ENCODE results near the gene PROM1.

PROM1 gene, protein sequence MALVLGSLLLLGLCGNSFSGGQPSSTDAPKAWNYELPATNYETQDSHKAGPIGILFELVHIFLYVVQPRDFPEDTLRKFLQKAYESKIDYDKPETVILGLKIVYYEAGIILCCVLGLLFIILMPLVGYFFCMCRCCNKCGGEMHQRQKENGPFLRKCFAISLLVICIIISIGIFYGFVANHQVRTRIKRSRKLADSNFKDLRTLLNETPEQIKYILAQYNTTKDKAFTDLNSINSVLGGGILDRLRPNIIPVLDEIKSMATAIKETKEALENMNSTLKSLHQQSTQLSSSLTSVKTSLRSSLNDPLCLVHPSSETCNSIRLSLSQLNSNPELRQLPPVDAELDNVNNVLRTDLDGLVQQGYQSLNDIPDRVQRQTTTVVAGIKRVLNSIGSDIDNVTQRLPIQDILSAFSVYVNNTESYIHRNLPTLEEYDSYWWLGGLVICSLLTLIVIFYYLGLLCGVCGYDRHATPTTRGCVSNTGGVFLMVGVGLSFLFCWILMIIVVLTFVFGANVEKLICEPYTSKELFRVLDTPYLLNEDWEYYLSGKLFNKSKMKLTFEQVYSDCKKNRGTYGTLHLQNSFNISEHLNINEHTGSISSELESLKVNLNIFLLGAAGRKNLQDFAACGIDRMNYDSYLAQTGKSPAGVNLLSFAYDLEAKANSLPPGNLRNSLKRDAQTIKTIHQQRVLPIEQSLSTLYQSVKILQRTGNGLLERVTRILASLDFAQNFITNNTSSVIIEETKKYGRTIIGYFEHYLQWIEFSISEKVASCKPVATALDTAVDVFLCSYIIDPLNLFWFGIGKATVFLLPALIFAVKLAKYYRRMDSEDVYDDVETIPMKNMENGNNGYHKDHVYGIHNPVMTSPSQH

DNA sequence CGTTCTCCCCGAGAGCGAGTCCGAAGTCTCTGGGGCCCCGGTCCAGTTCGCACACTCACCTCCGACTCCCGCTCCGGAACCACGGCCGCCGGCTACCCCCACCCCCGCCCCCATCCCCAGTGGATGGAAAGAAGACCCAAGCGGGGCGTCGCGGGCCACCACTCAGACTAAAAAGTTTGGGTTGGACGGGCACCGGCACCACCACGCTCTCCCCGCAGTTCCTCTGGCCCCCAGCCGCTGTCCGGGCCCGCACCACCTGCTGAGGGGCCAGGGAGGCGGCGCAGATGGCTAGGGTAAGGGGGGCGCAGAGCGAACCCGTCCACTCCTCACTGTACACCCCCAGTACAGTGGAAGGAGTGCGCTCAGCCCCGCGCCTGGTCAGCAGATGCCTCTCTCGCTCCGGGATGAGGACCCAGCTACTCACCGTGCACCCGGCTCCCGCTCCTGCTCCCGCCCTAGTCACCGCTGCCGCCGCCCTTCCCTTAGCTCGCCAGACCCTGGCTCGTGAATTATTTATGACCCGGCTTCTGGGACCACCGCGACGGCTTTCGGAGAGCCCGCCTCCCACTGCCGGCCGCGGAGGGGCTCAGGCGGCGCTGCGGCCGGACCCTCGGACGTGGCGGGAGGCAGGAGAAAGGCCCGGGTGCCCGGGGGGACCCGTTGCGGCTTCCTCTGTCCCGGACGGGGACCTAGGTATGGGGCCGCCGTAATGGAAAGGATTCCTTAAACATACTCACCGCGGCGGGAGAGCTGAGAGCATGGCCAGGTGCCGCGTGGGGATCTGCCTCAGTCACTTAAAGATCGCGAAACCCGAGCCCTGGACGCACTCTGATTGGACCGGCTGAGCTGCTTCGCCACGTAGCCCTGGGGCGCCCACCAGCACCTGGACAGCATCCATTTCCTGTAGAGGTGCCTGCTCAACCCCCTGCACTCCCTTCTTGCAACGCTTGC is at the start of gene PROM1:
TSS of gene PROM1 (minus strand) at position 783 of the 951 bp plus-strand sequence. CDS start 8,117 bp downstream, outside the sequence.
- peak; percentile 83 to 90 for DNase-seq

DNA sequence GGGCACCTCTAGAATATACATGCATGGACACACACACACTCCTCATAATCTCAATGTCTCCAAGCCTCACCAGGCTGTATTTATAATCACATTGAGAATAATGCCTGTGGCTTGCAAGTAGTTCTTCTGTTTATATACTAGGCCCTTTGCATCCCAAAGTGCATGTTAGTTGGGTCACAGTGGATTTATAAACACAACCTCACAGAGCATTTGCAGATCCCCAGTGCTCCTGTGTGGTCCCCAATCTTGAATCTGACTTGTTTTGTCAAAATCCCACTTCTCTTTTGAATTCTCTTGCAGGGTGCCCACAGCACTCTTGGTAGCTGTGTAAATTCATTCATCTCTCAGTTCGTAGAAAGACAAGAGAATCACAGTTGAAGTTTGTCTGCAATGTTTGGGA is 49.6 kb upstream of the PROM1 start:
- DNase-seq, result no peak

DNA sequence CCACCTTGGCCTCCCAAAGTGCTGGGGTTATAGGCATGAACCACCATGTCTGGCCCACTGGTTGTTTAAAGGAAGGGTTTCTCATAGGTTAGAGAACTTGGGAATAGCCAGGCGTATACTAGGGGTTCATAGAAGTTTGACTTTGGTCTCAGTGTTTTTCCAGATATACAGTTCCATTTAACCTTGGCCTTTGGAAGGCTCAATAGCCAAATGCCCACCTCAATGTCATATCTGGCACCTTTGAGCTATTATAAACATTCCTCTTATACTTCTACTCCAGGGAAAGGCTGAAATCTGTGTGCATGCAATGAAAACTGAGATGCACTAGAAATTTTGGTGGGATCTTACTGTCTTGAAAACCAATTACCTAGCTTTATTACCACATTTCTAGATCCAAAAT is 47.5 kb upstream of the PROM1 start:
- no peak for DNase-seq

DNA sequence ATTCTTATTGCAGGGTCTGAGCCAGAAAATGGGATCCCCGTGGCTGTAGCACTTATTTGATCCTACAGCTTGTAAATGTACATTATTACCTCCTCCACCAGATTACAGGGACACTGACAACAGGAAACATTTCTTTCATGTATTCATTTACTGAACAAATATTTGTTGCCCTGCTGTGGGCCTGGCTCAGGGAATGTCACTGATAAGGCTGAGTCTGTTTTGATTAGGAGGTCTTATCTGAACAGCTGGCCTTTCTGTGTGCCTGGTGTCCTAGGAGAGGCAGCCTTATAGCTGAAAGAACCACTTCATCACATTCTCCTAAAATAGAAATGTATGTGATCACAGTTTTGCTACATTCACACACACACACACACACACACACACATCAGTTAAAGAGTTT is 45.5 kb upstream of the PROM1 start:
- DNase-seq, result peak; percentile 20 to 77

DNA sequence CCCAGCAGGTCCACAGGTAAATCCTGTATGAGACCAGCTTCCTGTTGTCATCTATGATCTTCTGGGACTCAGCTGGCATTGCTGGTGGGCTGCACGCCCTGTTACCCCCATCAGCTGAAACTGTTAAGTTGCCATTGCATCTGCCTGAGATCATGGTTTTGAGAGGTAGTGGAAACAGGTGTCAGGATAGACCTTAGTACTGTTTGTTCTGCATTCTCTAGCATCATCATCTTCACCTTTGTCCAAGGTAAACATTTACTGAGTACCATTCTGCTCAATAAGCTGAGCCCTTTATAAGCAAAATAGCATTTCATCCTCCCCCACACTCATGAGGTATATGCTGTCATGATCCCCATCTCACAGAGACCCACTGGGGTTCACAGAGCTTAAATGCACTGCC is 42.9 kb upstream of the PROM1 start:
- DNase-seq, result no peak

DNA sequence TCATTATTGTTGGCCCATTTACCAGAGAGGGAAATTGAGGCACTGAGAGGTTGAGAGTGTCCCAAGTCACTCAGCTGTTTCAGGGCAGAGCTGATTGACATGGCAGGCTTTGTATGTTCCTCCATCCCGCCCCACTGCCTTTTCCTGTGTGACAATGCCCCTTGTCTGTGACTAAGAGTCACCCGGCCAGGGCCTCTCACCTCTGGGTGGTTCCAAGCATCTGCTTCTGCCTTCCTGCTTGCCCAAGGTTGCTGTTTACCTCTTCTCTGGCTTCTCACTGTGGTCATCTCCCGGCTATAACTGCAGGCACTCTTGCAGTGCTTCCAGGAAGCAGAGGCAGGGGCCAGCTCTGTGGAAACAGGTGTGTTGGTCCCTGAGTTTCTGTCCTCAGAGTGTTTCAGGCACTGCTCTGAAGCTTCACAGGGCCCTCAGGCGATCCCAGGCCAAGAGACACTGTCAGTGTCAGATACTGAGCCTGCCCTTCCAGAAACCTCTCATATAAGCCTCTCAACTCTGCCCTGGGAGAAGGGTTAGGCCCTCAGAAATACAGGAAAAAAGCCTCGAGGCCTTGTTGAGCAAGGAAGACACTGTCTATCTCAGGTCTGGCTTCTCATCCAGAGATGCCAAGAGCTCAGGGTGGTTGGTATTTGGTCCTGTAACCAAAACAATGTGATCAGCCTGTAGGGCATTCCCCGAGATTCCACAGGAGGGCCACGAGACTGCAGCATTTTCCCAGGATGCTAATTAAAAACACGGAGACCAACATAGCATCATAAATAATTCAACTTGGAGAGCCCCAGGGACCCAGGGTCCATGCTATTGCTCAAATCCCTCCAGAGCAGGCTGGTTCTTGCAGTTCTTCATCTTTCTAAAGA is 42.0 kb upstream of the PROM1 start:
- no peak for DNase-seq

DNA sequence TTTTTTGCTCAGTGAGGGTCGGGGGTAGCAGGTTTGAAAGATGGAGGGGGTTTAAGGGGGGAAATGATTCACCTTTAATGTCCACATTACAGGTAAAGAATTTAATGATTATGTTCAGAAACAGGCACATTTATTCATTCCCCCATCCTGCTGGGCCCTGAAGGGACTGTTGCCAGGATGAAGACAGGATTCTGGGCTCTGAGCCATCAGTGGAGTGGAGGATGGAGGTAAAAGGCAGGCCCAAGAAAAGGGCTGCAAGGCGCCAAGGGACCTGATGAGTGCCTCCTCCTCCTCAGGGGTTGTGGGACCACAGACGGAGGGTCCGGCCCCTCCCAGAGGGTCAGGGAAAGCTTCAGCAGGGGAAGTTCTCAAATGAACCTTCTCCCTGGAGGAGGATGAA is 40.4 kb upstream of the PROM1 start:
- peak; percentile 65 to 88 for DNase-seq

DNA sequence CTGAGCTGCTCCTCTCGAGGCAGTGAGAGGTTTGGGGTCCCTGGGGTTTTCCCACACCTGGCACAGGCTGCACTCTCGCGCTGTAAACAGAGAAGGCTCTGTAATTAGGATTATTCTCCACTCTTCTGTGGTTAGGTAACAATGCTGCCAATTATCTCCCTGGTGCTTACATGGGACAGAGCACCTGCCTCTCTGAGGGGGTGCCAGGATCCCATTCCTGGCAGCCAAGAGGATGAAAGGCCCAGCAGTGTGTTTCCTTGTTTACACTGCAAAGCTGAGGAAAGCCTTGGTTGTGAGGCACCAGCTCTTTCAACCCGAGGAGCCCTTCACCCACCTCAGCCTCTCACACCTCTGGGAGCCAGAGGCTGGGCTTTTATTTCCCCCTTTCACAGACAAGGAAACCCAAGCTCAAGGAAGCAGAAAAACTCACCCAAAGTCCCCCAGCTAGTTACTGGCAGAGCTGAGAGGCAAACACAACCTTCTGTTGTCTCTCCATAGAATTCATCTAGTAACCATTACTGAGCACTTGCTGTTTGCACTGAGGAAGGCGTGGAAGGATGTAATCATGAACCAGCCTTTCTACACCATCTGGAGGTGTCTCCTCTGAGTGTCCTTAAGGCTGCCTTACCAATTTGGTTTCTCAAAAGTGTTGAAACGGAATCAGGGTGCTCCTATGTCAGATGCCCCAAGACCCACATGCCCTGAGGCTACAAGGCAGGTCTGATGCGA is 39.7 kb upstream of the PROM1 start:
- peak; percentile 98 to 100 for DNase-seq

DNA sequence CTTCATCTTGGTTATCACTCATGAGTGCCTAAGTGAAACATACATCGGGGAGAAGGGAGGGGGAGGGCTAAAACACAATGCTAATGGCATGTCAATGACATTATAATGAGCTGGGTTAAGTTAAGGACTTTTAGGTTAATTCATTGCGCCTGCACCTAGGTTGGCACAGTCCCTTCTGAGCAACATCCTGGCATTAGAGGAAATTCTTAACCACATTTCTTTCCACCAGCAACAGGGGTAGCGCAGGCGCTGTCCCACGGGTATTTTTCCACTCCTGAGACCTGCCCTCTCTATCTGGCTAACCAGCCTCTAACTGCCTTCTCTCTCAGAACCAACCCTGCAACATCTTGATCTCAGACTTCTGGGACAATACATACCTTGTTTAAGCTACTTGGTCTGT is 39.0 kb upstream of the PROM1 start:
- DNase-seq, result peak in 1 of 2 experiments; percentile 67

DNA sequence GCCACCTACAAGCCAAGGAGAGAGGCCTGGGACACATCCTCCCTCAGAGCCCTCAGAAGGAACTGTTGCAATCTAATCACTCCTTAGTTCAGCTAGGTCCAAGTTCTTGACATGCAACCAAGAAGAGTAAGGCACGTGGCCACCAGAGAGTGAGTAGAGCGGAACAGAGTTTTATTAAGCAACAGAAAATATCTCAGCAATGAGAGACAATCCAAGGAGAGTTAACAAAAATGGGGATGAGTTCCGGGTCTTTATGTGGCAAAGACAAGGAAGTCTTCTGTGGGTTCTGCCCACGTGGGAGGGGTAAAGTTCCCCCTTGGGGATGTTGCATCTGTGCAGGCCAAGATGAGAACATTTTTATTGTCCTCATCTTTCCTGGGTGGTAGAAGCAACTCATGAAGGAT is 38.5 kb upstream of the PROM1 start:
- DNase-seq, result no peak

DNA sequence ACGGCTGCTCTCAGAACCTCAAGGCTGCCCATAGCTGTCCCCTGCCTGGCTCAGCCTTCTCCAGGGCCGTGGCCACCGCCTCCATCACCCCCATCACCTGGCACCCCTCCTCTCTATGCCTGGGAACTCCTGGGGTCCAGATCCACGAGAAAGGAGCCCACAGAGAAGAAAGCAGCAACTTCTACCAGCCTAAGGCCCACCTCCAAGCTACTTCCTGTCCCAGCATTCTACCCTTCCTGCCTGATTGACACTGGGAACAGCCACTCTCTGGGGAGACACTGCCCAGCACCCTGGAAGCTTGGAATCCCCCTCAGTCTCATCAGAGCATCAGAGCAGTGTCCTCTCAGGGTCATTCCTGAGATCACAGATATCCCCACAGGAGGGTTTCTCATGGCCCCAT is 36.9 kb upstream of the PROM1 start:
- no peak for DNase-seq

DNA sequence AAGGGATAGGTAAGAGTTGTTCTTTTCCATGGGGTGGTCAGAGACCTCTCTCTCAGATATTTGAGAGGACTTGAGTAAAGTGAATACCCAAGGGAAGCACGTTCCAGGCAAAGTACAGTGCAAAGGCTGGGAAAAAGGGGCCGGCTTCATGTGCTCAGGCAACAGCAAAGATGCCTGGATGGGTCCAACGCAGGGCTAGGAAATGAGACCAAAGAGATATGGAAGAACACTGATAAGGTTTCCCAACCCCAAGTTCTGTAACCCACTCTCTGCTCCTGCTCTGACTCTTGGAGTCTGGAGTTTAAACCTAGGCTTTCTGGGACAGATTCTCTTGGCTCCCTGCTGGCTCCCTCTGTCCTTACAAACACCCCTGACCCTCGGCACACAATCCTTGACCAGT is 36.2 kb upstream of the PROM1 start:
- DNase-seq, result no peak

DNA sequence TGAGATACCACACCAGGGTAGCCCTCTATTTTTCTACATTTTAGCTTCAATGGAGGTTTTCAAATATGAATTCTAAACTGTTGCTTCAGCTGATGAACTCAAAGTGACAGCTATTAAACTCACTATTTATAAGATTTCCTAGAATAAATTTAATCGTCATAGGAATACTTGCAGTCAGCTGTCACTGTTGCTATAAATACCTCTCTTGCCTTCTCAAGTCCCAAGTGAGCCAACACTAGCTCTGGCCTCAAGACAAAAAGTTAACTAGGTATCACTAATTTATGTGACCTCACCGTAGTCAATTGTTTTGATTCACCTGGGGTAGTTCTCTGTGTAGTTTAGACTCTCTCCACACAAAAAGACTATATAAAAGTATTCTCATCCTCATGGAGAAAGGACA is 34.3 kb upstream of the PROM1 start:
- DNase-seq, result no peak

DNA sequence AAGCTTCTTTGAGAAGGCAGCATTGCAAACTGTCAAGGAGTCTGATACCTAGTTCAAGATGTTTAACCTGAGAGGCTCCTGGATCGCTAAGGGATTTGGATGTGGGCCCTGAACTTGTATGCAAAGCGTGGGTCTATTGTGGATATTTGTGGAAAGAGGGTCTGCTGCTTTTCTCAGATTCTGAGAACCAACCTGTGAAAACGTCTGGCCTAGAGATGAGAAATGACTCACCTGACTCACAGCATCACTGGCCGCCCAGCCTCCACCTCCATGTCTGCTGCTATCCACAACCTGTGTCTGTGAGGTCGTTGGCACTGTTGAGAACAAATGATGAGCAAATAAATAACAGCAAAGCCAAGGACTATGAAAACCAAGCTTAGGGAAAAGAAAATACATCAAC is 33.3 kb upstream of the PROM1 start:
- DNase-seq, result no peak

DNA sequence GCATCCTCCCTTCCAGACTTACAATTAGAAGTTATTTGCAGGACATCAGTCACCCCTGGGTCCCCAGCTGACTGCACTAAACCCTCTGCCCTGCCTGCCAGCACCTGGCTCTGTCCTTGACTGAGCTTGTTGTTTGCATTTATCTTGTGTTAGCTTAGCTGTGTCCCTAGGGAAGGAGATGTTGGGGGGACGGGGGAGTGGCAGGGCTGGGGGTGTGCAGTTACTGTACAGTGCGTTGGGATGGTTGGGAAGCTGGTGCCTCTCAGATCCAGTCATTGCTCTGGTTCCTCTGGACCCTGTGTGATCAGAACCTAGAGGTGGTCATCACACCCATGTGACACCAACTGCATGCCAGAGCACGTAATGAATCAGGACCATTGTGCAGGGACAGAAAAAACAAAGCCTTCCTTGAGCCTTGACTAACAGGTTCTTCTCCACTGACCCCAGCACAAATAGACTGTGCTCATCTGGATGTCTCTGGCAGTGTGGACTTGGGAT is 32.7 kb upstream of the PROM1 start:
- peak; percentile 54 to 72 for DNase-seq

DNA sequence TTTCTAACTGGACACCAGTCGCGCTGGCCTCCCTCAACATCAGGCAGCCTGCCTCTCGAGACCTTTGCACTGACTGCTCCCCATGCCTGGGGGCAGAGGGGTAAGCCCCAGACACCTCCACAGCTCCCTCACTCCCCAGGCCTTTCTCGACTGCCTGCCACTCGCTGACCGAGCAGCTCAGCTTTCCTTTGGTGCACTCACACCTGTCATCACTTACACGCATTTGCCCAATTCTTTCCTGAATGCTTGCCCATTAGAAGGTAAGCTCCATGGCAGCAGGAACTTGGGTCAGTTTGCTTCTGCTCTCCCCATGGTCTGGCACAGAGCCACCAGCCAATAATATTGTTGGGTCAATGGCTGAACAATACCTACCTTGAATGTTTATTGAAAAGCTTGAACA is 32.2 kb upstream of the PROM1 start:
- DNase-seq, result peak; percentile 54 to 72

DNA sequence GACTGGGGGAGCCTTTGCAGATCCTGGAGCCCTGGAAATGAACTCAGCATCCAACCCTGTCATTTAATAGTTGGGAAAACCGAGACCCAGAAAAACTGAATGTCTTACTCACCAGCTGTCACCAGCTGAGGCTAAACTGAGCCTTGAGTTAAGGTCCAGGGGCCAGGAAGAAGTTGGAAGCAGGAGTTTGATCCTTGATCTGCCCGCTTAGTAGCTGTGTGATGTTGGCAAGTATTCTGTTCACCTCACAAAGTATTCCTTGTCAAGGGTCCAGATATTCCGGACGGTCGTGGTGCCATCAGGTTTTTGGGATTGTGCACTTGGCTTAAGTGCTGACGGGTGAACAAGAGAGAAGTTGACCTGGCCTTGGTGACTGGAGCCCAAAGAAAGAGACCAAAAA is 30.7 kb upstream of the PROM1 start:
- DNase-seq, result no peak

DNA sequence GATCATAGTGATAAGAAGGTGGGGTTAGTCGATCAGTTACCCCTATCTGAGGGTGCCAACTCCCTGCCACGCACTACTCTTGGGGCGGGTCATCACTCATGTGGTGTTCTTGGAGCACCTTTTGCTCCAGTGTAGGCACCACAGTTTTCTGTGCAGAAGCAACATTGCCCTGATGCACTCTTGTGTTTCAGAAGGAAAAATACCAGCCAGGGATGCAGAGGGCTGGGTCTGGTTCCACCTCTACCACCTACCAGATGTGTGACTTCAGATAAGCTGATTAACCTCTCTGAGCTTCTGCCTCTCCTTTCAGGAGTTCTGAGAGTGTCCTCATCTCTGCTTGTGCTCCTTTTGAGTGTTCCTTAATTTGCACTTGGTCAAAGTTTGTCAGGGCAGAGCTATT is 29.9 kb upstream of the PROM1 start:
- no peak for DNase-seq

DNA sequence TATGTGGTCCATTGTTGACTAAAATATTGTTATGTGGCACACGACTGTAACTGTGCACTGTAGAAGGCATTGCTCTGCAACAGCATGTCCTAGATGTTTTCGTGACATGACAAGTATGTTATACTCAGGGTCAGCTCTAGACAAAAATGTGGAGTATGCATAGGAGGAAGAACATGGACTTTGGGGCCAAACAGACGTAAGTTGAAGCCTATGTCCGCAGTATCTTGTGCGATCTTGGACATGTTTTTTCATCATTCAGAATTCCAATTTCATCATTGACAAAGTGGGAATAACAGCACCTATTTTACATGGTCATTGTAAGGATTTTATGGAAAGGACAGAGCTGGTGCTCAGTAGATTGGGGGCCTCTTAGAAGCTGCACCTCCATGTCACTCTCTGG is 27.7 kb upstream of the PROM1 start:
- DNase-seq, result no peak

DNA sequence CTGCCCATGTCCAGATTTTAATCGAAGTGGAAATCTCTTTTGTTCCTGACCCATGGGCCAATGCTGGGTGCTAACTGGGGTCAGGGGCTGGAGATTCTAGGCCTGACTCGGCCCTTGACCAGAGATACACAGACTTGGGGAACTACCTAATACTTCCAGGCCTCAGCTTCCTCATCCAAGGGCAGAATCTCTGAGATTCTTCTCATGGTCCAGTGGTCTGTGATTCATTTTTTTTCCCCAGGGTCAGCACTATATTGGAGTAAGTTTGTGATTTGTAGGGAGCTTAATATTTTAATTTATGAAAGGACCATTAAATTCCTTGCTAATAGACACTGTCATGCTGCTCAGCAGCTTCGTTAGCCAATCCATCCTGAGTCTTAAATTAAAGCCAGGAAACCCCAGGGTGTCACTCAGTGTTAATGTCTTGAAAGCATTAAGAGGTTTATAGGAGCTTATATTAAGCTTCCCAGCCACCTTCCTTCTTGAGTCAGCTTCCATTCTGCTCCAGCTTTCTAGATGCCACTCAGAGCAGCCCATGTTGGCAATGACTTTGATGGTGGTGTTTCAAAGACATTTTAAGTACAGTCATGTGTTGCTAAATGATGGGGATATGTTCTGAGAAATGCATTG is 27.0 kb upstream of the PROM1 start:
- no peak for DNase-seq

DNA sequence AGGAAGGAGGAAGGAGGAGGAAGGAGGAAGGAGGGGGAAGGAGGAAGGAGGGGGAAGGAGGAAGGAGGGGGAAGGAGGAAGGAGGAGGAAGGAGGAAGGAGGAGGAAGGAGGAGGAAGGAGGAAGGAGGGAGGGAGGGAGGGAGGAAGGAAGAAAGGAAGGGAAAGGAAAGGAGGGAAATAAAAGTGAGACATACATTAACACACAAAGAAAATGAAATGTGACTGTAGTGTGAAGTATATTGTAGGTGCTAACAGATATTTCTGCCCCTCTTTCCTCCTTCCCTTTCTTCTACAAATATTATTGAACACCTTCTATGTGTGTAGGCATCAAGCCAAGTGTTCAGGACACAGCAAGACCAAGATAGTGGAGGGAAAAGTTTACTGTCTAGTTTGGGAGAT is 26.4 kb upstream of the PROM1 start:
- DNase-seq, result no peak

Data from NCI-H2081 (cell line).